Measurements from ENCODE around the gene CCNYL1.
A peak's percentile ranks its signal among the peaks of the same experiment; 100 is the strongest.
"Not testable (repeated sequence)": the region's sequence is repeated elsewhere in the genome, so short reads cannot be mapped to it uniquely, and the experiment has no call there.

The CCNYL1 gene
- 12.2 to 12.5 reads per million in 2 experiments for total RNA-seq

- peak; percentile 97 for DNase-seq (ENCODE audit: low read depth)
These were observed at the start of gene CCNYL1 for GRCh38 chr2:207710814-207711740. TSS of gene CCNYL1 (plus strand) at chr2:207711640. CDS start at chr2:207711897, 257 bp downstream.

GRCh38 chr2:207662203-207662602, 49.2 kb upstream of the CCNYL1 start:
- no peak for DNase-seq (ENCODE audit: low read depth)

DNA sequence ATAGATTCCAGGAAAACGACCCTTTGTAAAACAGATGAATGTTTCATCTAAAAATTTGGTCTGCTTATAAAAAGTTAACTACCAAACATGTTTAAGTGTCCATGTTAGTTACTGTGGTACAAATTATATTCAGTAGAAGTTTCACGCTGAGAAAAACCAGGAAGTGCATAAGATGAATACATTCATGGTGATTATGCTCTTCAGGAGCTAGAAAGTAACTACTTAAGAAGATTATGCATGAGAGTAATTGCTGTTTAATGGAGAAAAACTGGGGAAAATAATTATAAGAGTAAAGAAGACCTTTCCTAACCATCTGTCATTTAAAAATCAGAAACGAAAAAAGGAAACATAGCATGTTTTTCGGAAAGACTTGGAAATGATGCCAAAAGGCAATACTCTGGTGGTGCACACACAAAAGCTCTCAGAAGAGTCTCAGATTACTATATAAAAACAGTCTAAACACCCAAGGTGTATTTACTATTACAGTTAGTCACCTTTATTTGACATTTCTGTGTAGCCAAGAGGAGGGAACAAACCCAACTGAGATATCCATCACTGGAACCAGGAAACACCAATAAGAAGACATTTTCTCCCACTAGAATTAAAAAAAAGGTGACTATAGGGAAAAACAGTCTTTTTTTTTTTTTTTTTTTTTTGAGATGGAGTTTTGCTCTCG, 47.4 kb upstream of the CCNYL1 start:
- DNase-seq (ENCODE audit: low read depth): no peak

- DNase-seq (ENCODE audit: low read depth): no peak
These were observed 40.6 kb upstream of the CCNYL1 start for GRCh38 chr2:207670887-207671286.

DNA sequence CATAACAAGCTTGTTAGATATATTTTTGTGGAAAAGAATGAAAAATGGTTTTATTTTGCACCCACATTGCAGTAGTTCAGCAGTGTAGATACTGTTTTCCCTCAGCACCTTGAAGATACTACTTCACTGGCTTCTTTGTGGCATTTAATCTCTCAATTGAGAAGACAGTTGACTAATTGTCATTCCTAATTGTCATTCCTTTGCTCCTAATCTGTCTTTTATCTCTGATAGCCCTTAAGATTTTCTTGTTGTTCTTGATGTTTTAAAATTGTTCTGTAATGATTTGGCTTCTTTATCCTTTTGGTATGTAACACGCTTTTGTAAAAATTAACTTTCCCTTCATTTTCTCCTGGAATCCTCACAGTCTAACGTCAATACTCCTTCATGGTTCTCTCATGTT, 38.0 kb upstream of the CCNYL1 start:
- DNase-seq (ENCODE audit: low read depth): no peak

DNA sequence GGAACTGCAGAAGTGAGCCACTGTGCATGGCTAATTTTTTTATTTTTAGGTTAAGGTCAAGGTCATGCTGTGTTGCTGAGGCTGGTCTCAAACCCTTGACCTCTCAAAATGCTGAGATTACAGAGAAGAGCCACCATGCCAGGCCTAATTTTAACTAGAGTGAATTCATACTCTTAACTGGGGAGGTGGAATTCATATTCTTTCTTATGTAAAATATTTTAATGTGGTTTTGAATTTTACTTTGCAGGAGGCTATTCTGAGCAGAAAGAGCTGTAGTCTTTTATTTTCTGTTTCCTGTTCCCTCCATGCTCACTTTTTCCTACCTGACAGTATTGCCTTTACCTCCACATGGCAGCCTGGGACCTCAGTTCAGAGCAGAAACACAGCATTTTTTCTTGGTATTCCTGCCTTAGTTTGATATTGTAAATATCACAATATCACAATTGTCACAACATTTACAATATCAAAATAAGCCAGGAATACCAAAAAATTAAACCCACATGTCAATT, 37.1 kb upstream of the CCNYL1 start:
- no peak for DNase-seq (ENCODE audit: low read depth)

GRCh38 chr2:207674826-207675225, 36.6 kb upstream of the CCNYL1 start:
- no peak for DNase-seq (ENCODE audit: low read depth)

GRCh38 chr2:207676827-207677354, 34.5 kb upstream of the CCNYL1 start:
- DNase-seq (ENCODE audit: low read depth): no peak

GRCh38 chr2:207681431-207681830, 30.0 kb upstream of the CCNYL1 start:
- DNase-seq (ENCODE audit: low read depth): no peak

- DNase-seq (ENCODE audit: low read depth): no peak
These were observed 28.9 kb upstream of the CCNYL1 start for GRCh38 chr2:207682557-207682956.

DNA sequence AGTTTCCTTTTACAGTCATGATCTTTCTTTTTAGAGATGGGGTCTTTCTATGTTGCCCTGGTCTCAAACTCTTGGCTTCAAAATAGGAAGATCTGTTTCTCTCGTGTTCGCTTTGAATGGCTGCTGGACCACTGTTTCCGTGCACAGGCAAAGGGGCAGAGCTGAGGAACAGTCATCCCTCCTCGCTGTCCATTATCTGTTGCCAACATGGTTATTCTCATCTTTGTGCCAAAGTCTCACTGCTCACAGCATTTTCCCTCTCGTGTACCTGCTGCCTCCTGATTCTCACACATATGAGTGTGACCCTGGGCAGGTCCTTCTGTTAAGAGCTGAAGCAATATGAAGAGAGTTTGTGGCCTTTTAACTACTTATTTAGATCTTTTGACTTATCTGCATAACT, 28.0 kb upstream of the CCNYL1 start:
- DNase-seq (ENCODE audit: low read depth): no peak

DNA sequence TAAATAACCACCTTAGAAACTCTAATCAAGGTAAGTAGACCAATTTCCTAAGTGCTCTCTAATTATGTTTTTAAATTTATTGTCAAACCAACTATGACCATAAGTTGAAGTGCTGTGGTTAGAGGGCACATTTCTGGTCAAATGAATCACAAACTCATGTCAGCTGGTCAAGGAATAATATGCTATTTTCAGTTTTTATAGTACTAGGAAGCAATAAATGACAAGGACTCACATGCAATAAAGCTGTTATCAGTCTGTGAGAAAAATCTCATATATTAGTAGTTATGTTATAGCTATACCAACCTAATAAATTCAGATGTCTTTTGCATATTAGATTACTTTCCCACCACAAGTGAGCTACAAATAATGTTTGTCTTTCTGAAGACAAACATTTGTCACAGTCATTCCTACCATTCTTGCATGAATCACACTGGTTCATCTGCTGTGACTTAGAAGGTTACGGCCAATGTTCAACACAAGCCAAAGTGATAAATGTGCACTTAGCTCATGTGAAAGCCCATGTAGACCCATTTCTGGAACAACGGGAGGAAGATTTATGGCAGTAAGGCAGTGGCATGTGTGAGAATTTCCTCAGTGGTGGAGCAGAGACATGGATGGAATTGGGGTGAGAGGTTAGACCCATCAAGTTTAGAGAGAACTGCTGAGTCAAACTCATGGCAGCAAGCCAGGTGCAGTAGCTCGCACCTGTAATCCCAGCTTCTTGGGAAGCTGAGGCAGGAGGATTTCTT, 27.4 kb upstream of the CCNYL1 start:
- DNase-seq (ENCODE audit: low read depth): no peak

DNA sequence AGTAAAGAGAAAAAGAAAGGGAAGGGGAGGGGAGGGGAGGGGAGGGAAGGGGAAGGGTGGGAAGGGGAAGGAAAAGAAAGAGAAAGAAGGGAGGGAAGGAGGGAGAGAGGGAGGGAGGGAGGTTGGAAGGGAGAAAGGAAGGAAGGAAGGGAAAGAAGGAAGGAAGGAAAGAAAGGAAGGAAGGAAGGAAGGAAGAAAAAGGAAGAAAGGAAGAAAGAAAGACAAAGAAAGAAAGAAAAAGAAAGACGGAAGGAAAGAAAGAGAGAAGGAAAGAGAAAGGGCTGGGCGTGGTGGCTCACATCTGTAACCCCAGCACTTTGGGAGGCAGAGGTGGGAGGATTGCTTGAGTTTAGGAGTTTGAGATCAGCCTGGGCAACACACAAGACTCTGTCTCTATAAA, 24.6 kb upstream of the CCNYL1 start:
- no peak for DNase-seq (ENCODE audit: low read depth)

GRCh38 chr2:207688597-207688996, 22.8 kb upstream of the CCNYL1 start:
- DNase-seq (ENCODE audit: low read depth): no peak

GRCh38 chr2:207690845-207691461, 20.5 kb upstream of the CCNYL1 start:
- not testable (repeated sequence) for DNase-seq (ENCODE audit: low read depth)

DNA sequence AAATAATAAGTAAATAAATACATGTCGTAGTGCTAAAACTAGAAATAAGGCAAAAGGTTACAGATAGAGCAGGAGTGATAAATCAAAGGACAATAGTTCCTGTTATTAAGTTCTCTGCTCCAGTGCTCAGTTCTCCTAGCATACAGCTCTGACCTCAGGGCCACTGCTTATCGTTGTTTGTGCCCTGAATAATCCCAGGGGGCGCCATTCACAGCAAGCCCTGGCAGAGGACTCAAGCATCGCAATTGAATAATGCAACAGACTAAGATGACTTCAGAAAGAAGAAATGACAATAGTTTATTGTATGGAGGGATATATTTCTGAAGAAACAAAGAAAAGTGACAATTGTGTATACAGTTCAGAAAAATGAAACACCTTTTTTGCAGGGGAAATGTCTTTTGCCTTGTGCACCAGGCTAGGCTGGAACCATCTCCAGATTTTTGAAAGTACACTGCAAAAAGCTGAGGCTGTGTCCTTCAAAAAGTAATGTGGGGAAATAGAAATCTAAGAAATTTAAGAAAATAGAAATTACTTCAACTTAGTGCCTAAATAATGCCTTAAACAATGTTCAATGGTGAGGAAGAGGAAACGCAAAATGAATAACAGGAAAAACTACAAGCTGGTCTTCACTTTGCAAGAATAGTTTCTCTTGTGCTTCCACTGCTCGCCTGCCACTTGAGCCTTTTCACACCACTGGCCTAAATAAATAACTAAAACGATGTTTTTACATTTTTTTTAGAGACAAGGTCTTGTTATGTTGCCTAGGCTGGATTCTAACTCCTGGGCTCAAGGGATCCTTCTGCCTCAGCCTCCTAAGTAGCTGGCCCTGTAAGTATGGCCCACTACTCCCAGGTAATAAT, 19.0 kb upstream of the CCNYL1 start:
- DNase-seq (ENCODE audit: low read depth): peak; percentile 19

DNA sequence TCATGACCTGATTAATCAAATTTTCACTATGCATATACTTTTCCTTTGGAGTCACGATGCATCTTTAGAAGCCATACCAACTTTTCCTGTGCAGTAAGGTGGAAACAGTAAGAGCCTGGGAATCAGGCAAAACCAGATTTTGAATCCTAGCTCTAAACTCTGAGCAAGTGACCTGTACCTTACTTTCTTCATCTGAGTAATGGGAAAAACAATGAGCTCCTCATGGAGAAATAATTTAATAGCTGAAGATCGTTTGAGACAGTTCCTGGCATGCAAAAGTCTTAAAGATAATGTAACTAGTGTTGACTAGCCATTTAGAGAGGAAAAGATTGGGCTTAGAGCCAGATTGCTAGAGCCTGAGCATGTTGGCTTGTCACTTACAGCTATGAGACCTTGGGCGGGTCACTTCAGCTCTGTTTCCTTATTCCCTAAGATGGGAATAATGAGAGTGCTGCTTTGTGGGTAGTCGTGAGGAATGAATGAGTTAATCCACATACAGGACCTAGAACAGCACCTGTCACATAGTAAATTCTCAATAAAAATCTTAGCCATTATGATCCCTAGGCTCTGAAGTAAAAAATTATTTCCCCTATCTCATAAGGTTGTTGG, 17.7 kb upstream of the CCNYL1 start:
- no peak for DNase-seq (ENCODE audit: low read depth)

DNA sequence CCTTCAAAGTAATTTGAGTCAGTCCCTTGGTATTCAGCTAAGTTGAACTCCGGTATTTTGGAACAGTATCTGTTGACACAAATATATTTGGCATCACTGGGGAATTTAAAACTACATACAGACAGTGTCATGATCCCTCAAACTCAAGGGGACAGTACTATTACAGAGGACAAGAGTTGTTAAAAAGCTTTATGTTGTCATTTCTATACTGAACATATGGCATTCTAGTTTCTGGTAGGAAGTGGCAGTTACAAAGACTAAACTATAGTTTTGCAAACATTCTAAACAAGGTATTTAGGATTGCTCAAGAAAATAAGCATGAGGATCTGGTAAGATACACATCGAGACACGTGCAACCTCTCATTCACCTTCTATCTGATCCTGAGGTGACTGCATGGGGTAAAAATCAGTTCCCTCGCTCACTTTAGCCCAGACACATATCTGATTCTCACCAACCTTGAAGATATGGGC, 16.6 kb upstream of the CCNYL1 start:
- DNase-seq (ENCODE audit: low read depth): no peak

GRCh38 chr2:207695293-207695692, 16.1 kb upstream of the CCNYL1 start:
- no peak for DNase-seq (ENCODE audit: low read depth)

GRCh38 chr2:207696911-207697310, 14.5 kb upstream of the CCNYL1 start:
- not testable (repeated sequence) for DNase-seq (ENCODE audit: low read depth)

Data from T follicular helper cell (primary cell).